ENCODE data around the gene XG.

The XG gene

GRCh38 chrX:2824886-2825285 is 73.0 kb downstream of the XG start:
- H3K4me3 ChIP-seq (ENCODE audit: control insufficient read depth, low read depth, low read length), result no peak overlapping the region
- DNase-seq (ENCODE audit: low read depth), result no peak
- TF ChIP-seq, protein P1, sequence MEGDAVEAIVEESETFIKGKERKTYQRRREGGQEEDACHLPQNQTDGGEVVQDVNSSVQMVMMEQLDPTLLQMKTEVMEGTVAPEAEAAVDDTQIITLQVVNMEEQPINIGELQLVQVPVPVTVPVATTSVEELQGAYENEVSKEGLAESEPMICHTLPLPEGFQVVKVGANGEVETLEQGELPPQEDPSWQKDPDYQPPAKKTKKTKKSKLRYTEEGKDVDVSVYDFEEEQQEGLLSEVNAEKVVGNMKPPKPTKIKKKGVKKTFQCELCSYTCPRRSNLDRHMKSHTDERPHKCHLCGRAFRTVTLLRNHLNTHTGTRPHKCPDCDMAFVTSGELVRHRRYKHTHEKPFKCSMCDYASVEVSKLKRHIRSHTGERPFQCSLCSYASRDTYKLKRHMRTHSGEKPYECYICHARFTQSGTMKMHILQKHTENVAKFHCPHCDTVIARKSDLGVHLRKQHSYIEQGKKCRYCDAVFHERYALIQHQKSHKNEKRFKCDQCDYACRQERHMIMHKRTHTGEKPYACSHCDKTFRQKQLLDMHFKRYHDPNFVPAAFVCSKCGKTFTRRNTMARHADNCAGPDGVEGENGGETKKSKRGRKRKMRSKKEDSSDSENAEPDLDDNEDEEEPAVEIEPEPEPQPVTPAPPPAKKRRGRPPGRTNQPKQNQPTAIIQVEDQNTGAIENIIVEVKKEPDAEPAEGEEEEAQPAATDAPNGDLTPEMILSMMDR (IDR thresholded peaks at IDR 0.05; ENCODE audit: control insufficient read depth, insufficient read depth, low read depth, low read length, missing control alignments), result no peak

- no peak for DNase-seq (ENCODE audit: low read depth)
- peak within 1 kb of the TSS; percentile 37 for H3K4me3 ChIP-seq (ENCODE audit: control insufficient read depth, low read depth, low read length)
- TF ChIP-seq, protein P1 (IDR thresholded peaks at IDR 0.05; ENCODE audit: control insufficient read depth, insufficient read depth, low read depth, low read length, missing control alignments), result no peak
Observed at GRCh38 chrX:2828344-2828958, 76.6 kb downstream of the XG start, which contains the start of gene GYG2. GYG2 (plus strand) TSS chrX:2828930; CDS start chrX:2830189, 1,259 bp downstream.

GRCh38 chrX:2828959-2829411 is 77.1 kb downstream of the XG start:
- TF ChIP-seq, protein P1 (IDR thresholded peaks at IDR 0.05; ENCODE audit: control insufficient read depth, insufficient read depth, low read depth, low read length, missing control alignments), result no peak
- peak overlapping the region; percentile 37 for H3K4me3 ChIP-seq (ENCODE audit: control insufficient read depth, low read depth, low read length)
- DNase-seq (ENCODE audit: low read depth), result no peak

DNA sequence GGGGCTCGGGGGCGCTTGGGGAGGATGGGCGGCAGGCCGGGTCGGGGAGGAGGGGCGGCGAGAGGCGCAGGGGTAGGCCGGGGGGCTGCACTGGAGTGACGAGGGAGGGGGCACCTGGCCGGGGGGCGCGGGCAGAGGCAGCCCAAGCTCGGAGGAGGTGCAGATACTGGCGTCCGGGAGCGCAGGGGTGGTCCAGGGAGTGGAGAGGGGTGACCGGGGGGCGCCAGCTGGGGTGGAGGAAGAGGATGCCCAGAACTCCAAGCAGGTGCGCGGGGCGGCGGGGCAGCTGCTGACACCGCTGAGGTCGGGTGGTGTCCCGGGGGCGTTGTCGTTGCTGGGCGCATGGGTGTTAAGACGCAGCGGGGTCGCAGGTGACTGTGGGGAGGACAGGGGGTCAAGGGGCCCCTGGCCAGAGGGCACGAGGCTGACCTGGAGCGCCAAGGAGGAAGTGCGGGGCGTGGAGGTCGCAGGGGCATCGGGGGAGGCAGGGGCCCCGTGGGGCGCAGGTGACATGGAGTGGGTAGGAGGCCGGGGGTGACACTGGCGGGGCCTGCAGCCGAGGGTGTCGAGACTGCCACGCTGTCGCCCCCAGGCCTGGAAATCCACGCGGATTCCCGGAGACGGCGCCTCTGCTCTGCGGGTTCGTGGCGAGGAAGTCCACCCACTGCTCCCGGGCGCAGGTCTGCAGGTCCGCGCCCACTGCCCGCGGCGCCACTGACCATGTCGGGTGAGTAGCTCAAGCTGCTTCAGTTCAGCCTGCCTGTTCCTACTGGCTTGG is 77.8 kb downstream of the XG start:
- H3K4me3 ChIP-seq (ENCODE audit: control insufficient read depth, low read depth, low read length), result peak overlapping the region; percentile 37
- no peak for DNase-seq (ENCODE audit: low read depth)
- TF ChIP-seq, protein P1 (IDR thresholded peaks at IDR 0.05; ENCODE audit: control insufficient read depth, insufficient read depth, low read depth, low read length, missing control alignments), result no peak

GRCh38 chrX:2831471-2832228 is 79.8 kb downstream of the XG start:
- TF ChIP-seq, protein P1 (IDR thresholded peaks at IDR 0.05; ENCODE audit: control insufficient read depth, insufficient read depth, low read depth, low read length, missing control alignments), result no peak
- no peak overlapping the region for H3K4me3 ChIP-seq (ENCODE audit: control insufficient read depth, low read depth, low read length)
- no peak for DNase-seq (ENCODE audit: low read depth)

DNA sequence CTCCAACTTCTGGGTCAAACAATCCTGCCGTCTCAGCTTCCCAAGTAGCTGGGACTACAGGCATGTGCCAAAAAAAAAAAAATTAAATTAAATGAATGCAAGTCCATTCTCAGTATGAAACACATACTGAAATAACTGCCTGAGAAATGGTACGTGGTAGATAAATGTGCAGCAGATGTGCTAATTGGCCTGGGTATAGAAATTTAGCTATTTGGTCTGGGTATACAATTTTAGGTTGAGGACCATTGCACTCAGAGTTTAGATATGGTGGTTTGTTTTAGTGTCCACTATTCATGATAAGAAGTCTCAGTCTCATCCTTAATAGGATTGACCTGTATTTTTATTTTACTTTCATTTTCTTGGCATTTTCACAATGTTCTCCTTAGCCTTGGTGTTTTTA is 86.1 kb downstream of the XG start:
- no peak for DNase-seq (ENCODE audit: low read depth)
- TF ChIP-seq, protein P1 (IDR thresholded peaks at IDR 0.05; ENCODE audit: control insufficient read depth, insufficient read depth, low read depth, low read length, missing control alignments), result no peak
- no peak overlapping the region for H3K4me3 ChIP-seq (ENCODE audit: control insufficient read depth, low read depth, low read length)

Measured in AG09309 (cell line).